Measurements from ENCODE around the gene FARP2. TPM values are rescaled to one million over a fixed set of nuclear protein-coding genes. Genes with fewer than 3 reads are reported as not detected.
"Not testable (repeated sequence)": the region's sequence is repeated elsewhere in the genome, so short reads cannot be mapped to it uniquely, and the experiment has no call there.

Gene FARP2
- total and polyA plus RNA-seq, 4 donors: 37.5 to 67.3 (median 52.1) TPM

- no peaks in the 10 kb centered on the region for H3K27me3 ChIP-seq (ENCODE audit: control insufficient read depth, insufficient read depth, low read length)
- H3K4me3 ChIP-seq (ENCODE audit: low read depth, low read length): no peak overlapping the region
- WGBS (ENCODE audit: insufficient coverage): 95% methylated on average over 2 of the region's 3 CpGs
- H3K9me3 ChIP-seq (ENCODE audit: control insufficient read depth, insufficient read depth, low read length): no peaks in the 10 kb centered on the region
- DNase-seq (ENCODE audit: low read depth in 4 of 6, low spot score in 6 of 6): no peak
- H3K4me1 ChIP-seq (ENCODE audit: control insufficient read depth, insufficient read depth, low read length): no peaks in the 10 kb centered on the region
- H3K36me3 ChIP-seq (ENCODE audit: control insufficient read depth, insufficient read depth, low read length): no peaks in the 10 kb centered on the region
- H3K27ac ChIP-seq (ENCODE audit: low read depth, low read length): peak overlapping the region; percentile 10
Observed at GRCh38 chr2:241393524-241394196, 37.6 kb downstream of the FARP2 start.

- DNase-seq (ENCODE audit: low read depth in 4 of 6, low spot score in 6 of 6); H3K27me3 ChIP-seq (ENCODE audit: control insufficient read depth, insufficient read depth, low read length); H3K27ac ChIP-seq (ENCODE audit: low read depth, low read length); H3K36me3 ChIP-seq (ENCODE audit: control insufficient read depth, insufficient read depth, low read length); H3K4me1 ChIP-seq (ENCODE audit: control insufficient read depth, insufficient read depth, low read length); H3K9me3 ChIP-seq (ENCODE audit: control insufficient read depth, insufficient read depth, low read length); H3K4me3 ChIP-seq (ENCODE audit: low read depth, low read length): not testable (repeated sequence)
- WGBS (ENCODE audit: insufficient coverage): no CpG with 5 or more reads among the region's 6 CpGs
Observed at GRCh38 chr2:241396809-241397208, 40.7 kb downstream of the FARP2 start.

- WGBS (ENCODE audit: insufficient coverage): 96% methylated on average over 7 of the region's 10 CpGs
- Histone ChIP-seq H3K9me3 (ENCODE audit: control insufficient read depth, insufficient read depth, low read length) (no peaks in the 10 kb centered on the region), H3K36me3 (ENCODE audit: control insufficient read depth, insufficient read depth, low read length) (no peaks in the 10 kb centered on the region), H3K4me3 (ENCODE audit: low read depth, low read length) (no peak overlapping the region), H3K27me3 (ENCODE audit: control insufficient read depth, insufficient read depth, low read length) (no peaks in the 10 kb centered on the region), H3K27ac (ENCODE audit: low read depth, low read length) (no peak overlapping the region), H3K4me1 (ENCODE audit: control insufficient read depth, insufficient read depth, low read length) (no peaks in the 10 kb centered on the region)
- DNase-seq (ENCODE audit: low read depth in 4 of 6, low spot score in 6 of 6): no peak
Observed at GRCh38 chr2:241399941-241400922, 44.1 kb downstream of the FARP2 start.

GRCh38 chr2:241408849-241409248, 52.8 kb downstream of the FARP2 start:
- peaks cover 16% of the 10 kb centered on the region for H3K36me3 ChIP-seq (ENCODE audit: control insufficient read depth, insufficient read depth, low read length)
- H3K4me1 ChIP-seq (ENCODE audit: control insufficient read depth, insufficient read depth, low read length): peaks cover 4% of the 10 kb centered on the region
- H3K27me3 ChIP-seq (ENCODE audit: control insufficient read depth, insufficient read depth, low read length): no peaks in the 10 kb centered on the region
- no peak for DNase-seq (ENCODE audit: low read depth in 4 of 6, low spot score in 6 of 6)
- no peaks in the 10 kb centered on the region for H3K9me3 ChIP-seq (ENCODE audit: control insufficient read depth, insufficient read depth, low read length)
- no peak overlapping the region for H3K27ac ChIP-seq (ENCODE audit: low read depth, low read length)
- no peak overlapping the region for H3K4me3 ChIP-seq (ENCODE audit: low read depth, low read length)

GRCh38 chr2:241410739-241411176, 54.7 kb downstream of the FARP2 start:
- peaks cover 4% of the 10 kb centered on the region for H3K4me1 ChIP-seq (ENCODE audit: control insufficient read depth, insufficient read depth, low read length)
- 77% methylated on average over 2 of the region's 9 CpGs for WGBS (ENCODE audit: insufficient coverage)
- no peak overlapping the region for H3K27ac ChIP-seq (ENCODE audit: low read depth, low read length)
- no peaks in the 10 kb centered on the region for H3K27me3 ChIP-seq (ENCODE audit: control insufficient read depth, insufficient read depth, low read length)
- no peak overlapping the region for H3K4me3 ChIP-seq (ENCODE audit: low read depth, low read length)
- peaks cover 36% of the 10 kb centered on the region for H3K36me3 ChIP-seq (ENCODE audit: control insufficient read depth, insufficient read depth, low read length)
- peak in 1 of 6 donors; percentile 33 for DNase-seq (ENCODE audit: low read depth in 4 of 6, low spot score in 6 of 6)
- H3K9me3 ChIP-seq (ENCODE audit: control insufficient read depth, insufficient read depth, low read length): no peaks in the 10 kb centered on the region

- WGBS (ENCODE audit: insufficient coverage): no CpG with 5 or more reads among the region's 5 CpGs
- DNase-seq (ENCODE audit: low read depth in 4 of 6, low spot score in 6 of 6): peak in 1 of 6 donors; percentile 44
- no peaks in the 10 kb centered on the region for H3K27me3 ChIP-seq (ENCODE audit: control insufficient read depth, insufficient read depth, low read length)
- no peaks in the 10 kb centered on the region for H3K9me3 ChIP-seq (ENCODE audit: control insufficient read depth, insufficient read depth, low read length)
- peaks cover 40% of the 10 kb centered on the region for H3K36me3 ChIP-seq (ENCODE audit: control insufficient read depth, insufficient read depth, low read length)
- H3K4me3 ChIP-seq (ENCODE audit: low read depth, low read length): no peak overlapping the region
- H3K27ac ChIP-seq (ENCODE audit: low read depth, low read length): no peak overlapping the region
- peaks cover 4% of the 10 kb centered on the region for H3K4me1 ChIP-seq (ENCODE audit: control insufficient read depth, insufficient read depth, low read length)
Observed at GRCh38 chr2:241412144-241412543, 56.1 kb downstream of the FARP2 start.

- H3K27me3 ChIP-seq (ENCODE audit: control insufficient read depth, insufficient read depth, low read length); H3K4me1 ChIP-seq (ENCODE audit: control insufficient read depth, insufficient read depth, low read length); H3K27ac ChIP-seq (ENCODE audit: low read depth, low read length); H3K4me3 ChIP-seq (ENCODE audit: low read depth, low read length); DNase-seq (ENCODE audit: low read depth in 4 of 6, low spot score in 6 of 6); H3K9me3 ChIP-seq (ENCODE audit: control insufficient read depth, insufficient read depth, low read length): not testable (repeated sequence)
- WGBS (ENCODE audit: insufficient coverage): 98% methylated on average over 5 of the region's 5 CpGs
- H3K36me3 ChIP-seq (ENCODE audit: control insufficient read depth, insufficient read depth, low read length): peaks cover 48% of the 10 kb centered on the region
Observed at GRCh38 chr2:241413501-241413900, 57.4 kb downstream of the FARP2 start.

GRCh38 chr2:241413929-241414580, 58.0 kb downstream of the FARP2 start:
- Histone ChIP-seq H3K4me3 (ENCODE audit: low read depth, low read length) (no peak overlapping the region), H3K27ac (ENCODE audit: low read depth, low read length) (no peak overlapping the region), H3K27me3 (ENCODE audit: control insufficient read depth, insufficient read depth, low read length) (no peaks in the 10 kb centered on the region), H3K9me3 (ENCODE audit: control insufficient read depth, insufficient read depth, low read length) (no peaks in the 10 kb centered on the region), H3K36me3 (ENCODE audit: control insufficient read depth, insufficient read depth, low read length) (peaks cover 48% of the 10 kb centered on the region), H3K4me1 (ENCODE audit: control insufficient read depth, insufficient read depth, low read length) (peaks cover 4% of the 10 kb centered on the region)
- WGBS (ENCODE audit: insufficient coverage): 94% methylated on average over 5 of the region's 7 CpGs
- DNase-seq (ENCODE audit: low read depth in 4 of 6, low spot score in 6 of 6): no peak

- Histone ChIP-seq H3K9me3 (ENCODE audit: control insufficient read depth, insufficient read depth, low read length) (no peaks in the 10 kb centered on the region), H3K27ac (ENCODE audit: low read depth, low read length) (no peak overlapping the region), H3K27me3 (ENCODE audit: control insufficient read depth, insufficient read depth, low read length) (no peaks in the 10 kb centered on the region), H3K4me3 (ENCODE audit: low read depth, low read length) (no peak overlapping the region), H3K36me3 (ENCODE audit: control insufficient read depth, insufficient read depth, low read length) (peaks cover 50% of the 10 kb centered on the region), H3K4me1 (ENCODE audit: control insufficient read depth, insufficient read depth, low read length) (peaks cover 4% of the 10 kb centered on the region)
- 85% methylated on average over 3 of the region's 3 CpGs for WGBS (ENCODE audit: insufficient coverage)
- DNase-seq (ENCODE audit: low read depth in 4 of 6, low spot score in 6 of 6): no peak
Observed at GRCh38 chr2:241415196-241415595, 59.1 kb downstream of the FARP2 start.
